ENCODE measurements around the gene SLC6A19.

DNA sequence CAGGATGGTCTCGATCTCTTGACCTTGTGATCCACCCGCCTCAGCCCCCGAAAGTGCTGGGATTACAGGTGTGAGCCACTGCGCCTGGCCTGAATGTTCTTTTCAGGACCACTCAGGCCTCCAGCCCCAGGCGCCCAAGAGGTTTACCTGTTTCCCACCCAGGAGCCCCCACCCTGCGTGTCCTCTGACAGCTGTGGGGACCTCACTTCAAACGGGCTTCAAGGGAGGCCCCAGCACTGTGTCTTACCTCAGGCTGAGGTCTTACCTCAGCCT, 19.1 kb upstream of the SLC6A19 start:
- TF ChIP-seq, protein P1, sequence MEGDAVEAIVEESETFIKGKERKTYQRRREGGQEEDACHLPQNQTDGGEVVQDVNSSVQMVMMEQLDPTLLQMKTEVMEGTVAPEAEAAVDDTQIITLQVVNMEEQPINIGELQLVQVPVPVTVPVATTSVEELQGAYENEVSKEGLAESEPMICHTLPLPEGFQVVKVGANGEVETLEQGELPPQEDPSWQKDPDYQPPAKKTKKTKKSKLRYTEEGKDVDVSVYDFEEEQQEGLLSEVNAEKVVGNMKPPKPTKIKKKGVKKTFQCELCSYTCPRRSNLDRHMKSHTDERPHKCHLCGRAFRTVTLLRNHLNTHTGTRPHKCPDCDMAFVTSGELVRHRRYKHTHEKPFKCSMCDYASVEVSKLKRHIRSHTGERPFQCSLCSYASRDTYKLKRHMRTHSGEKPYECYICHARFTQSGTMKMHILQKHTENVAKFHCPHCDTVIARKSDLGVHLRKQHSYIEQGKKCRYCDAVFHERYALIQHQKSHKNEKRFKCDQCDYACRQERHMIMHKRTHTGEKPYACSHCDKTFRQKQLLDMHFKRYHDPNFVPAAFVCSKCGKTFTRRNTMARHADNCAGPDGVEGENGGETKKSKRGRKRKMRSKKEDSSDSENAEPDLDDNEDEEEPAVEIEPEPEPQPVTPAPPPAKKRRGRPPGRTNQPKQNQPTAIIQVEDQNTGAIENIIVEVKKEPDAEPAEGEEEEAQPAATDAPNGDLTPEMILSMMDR (IDR thresholded peaks at IDR 0.05), result no peak
- no peak for TF ChIP-seq POLR2A (IDR thresholded peaks at IDR 0.05)

Measured in heart left ventricle (tissue), 13 donors.